Mucosa of stomach (tissue), 1 donor: ENCODE data around the gene MBOAT2.
A peak's percentile ranks its signal among the peaks of the same experiment; 100 is the strongest.
"Not testable (repeated sequence)": the region's sequence is repeated elsewhere in the genome, so short reads cannot be mapped to it uniquely, and the experiment has no call there.

Experiments used
- H3K27me3 ChIP-seq: one replicate; pipeline ENCODE4 v1.7.0; 2013; ENCODE audit warnings: mild to moderate bottlenecking, low read length; ENCODE audit not compliant: control insufficient read depth, insufficient read depth
- H3K36me3 ChIP-seq: one replicate; pipeline ENCODE4 v1.7.0; 2013; ENCODE audit warnings: low read length; ENCODE audit not compliant: control insufficient read depth, insufficient read depth
- H3K4me1 ChIP-seq: one replicate; pipeline ENCODE4 v1.7.0; 2013; ENCODE audit warnings: mild to moderate bottlenecking, low read length; ENCODE audit not compliant: control insufficient read depth, insufficient read depth
- H3K4me3 ChIP-seq: one replicate; pipeline ENCODE4 v1.7.0; 2013; ENCODE audit warnings: low read length
- H3K9ac ChIP-seq: one replicate; pipeline ENCODE4 v1.7.0; 2013; ENCODE audit warnings: mild to moderate bottlenecking, low read length, moderate library complexity
- H3K9me3 ChIP-seq: one replicate; pipeline ENCODE4 v1.7.0; 2013; ENCODE audit warnings: mild to moderate bottlenecking, low read length, moderate library complexity; ENCODE audit not compliant: control insufficient read depth
- donor health status: Pancreatic carcinoma.

The MBOAT2 gene

GRCh38 chr2:9003616-9004337, at the start of gene MBOAT2:
Gene MBOAT2, minus strand, starts transcription at chr2:9003684. Its CDS starts 70 bp downstream, at chr2:9003614.
- Histone ChIP-seq H3K4me1 (peaks cover 18% of the 10 kb centered on the region), H3K9me3 (no peaks in the 10 kb centered on the region), H3K9ac (peak within 1 kb of the TSS; percentile 91), H3K4me3 (peak within 1 kb of the TSS; percentile 63), H3K36me3 (no peaks in the 10 kb centered on the region), H3K27me3 (no peaks in the 10 kb centered on the region)

- H3K9ac ChIP-seq: no peak overlapping the region
- no peaks in the 10 kb centered on the region for H3K27me3 ChIP-seq
- H3K36me3 ChIP-seq: no peaks in the 10 kb centered on the region
- H3K9me3 ChIP-seq: no peaks in the 10 kb centered on the region
- H3K4me1 ChIP-seq: peaks cover 9% of the 10 kb centered on the region
- H3K4me3 ChIP-seq: no peak overlapping the region
These were observed 49.5 kb upstream of the MBOAT2 start for GRCh38 chr2:9052821-9053533.

- H3K4me3 ChIP-seq, H3K36me3 ChIP-seq, H3K9ac ChIP-seq, H3K9me3 ChIP-seq, H3K27me3 ChIP-seq, H3K4me1 ChIP-seq: not testable (repeated sequence)
These were observed 48.0 kb upstream of the MBOAT2 start for GRCh38 chr2:9051451-9051850.

GRCh38 chr2:9050122-9050809, 46.8 kb upstream of the MBOAT2 start:
- Histone ChIP-seq H3K9me3 (no peaks in the 10 kb centered on the region), H3K4me1 (peaks cover 9% of the 10 kb centered on the region), H3K36me3 (no peaks in the 10 kb centered on the region), H3K4me3 (no peak overlapping the region), H3K9ac (no peak overlapping the region), H3K27me3 (no peaks in the 10 kb centered on the region)

GRCh38 chr2:9045595-9045994, 42.1 kb upstream of the MBOAT2 start:
- Histone ChIP-seq H3K36me3 (no peaks in the 10 kb centered on the region), H3K27me3 (no peaks in the 10 kb centered on the region), H3K9ac (no peak overlapping the region), H3K4me1 (no peaks in the 10 kb centered on the region), H3K9me3 (no peaks in the 10 kb centered on the region), H3K4me3 (no peak overlapping the region)

- H3K4me3 ChIP-seq, H3K9me3 ChIP-seq, H3K36me3 ChIP-seq, H3K4me1 ChIP-seq, H3K27me3 ChIP-seq, H3K9ac ChIP-seq: not testable (repeated sequence)
These were observed 40.0 kb upstream of the MBOAT2 start for GRCh38 chr2:9043491-9043890.

GRCh38 chr2:9037166-9037565, 33.7 kb upstream of the MBOAT2 start:
- Histone ChIP-seq H3K36me3 (no peaks in the 10 kb centered on the region), H3K4me1 (no peaks in the 10 kb centered on the region), H3K9me3 (no peaks in the 10 kb centered on the region), H3K27me3 (no peaks in the 10 kb centered on the region), H3K9ac (no peak overlapping the region), H3K4me3 (no peak overlapping the region)

GRCh38 chr2:9033385-9034168, 30.1 kb upstream of the MBOAT2 start:
- Histone ChIP-seq H3K4me1 (no peaks in the 10 kb centered on the region), H3K36me3 (no peaks in the 10 kb centered on the region), H3K4me3 (no peak overlapping the region), H3K9me3 (no peaks in the 10 kb centered on the region), H3K9ac (no peak overlapping the region), H3K27me3 (no peaks in the 10 kb centered on the region)

GRCh38 chr2:9032536-9033255, 29.2 kb upstream of the MBOAT2 start:
- Histone ChIP-seq H3K9ac (no peak overlapping the region), H3K4me3 (no peak overlapping the region), H3K9me3 (no peaks in the 10 kb centered on the region), H3K27me3 (no peaks in the 10 kb centered on the region), H3K36me3 (no peaks in the 10 kb centered on the region), H3K4me1 (no peaks in the 10 kb centered on the region)

GRCh38 chr2:9032121-9032520, 28.6 kb upstream of the MBOAT2 start:
- Histone ChIP-seq H3K9me3 (no peaks in the 10 kb centered on the region), H3K36me3 (no peaks in the 10 kb centered on the region), H3K4me1 (no peaks in the 10 kb centered on the region), H3K9ac (no peak overlapping the region), H3K27me3 (no peaks in the 10 kb centered on the region), H3K4me3 (no peak overlapping the region)

GRCh38 chr2:9031246-9031645, 27.8 kb upstream of the MBOAT2 start:
- H3K4me3 ChIP-seq: no peak overlapping the region

More at GRCh38 chr2:9031246-9031645, 27.8 kb upstream of the MBOAT2 start:
- no peaks in the 10 kb centered on the region for H3K9me3 ChIP-seq
- no peak overlapping the region for H3K9ac ChIP-seq
- no peaks in the 10 kb centered on the region for H3K36me3 ChIP-seq
- no peaks in the 10 kb centered on the region for H3K27me3 ChIP-seq
- no peaks in the 10 kb centered on the region for H3K4me1 ChIP-seq
